ENCODE data around the gene ACOT13. TPM values are rescaled to one million over a fixed set of nuclear protein-coding genes. Genes with fewer than 3 reads are reported as not detected.
"Not testable (repeated sequence)": the region's sequence is repeated elsewhere in the genome, so short reads cannot be mapped to it uniquely, and the experiment has no call there.

The ACOT13 gene
- total RNA-seq, 1 experiment from 2014 or later: 15.7 TPM

- H2AFZ ChIP-seq (ENCODE audit: low read length): no peak overlapping the region
- DNase-seq: no peak
- H3K79me2 ChIP-seq (ENCODE audit: low read length): 0 out of 2 replicates have a peak, but pooled peaks cover 2% of the 10 kb centered on the region
- H3K9ac ChIP-seq (ENCODE audit: low read length): no peak overlapping the region
- no peaks in the 10 kb centered on the region for H3K9me2 ChIP-seq (replicated peaks; ENCODE audit: insufficient read depth, low read length)
- no peaks in the 10 kb centered on the region for H3K9me3 ChIP-seq (ENCODE audit: low read length)
- no peak overlapping the region for H3K4me2 ChIP-seq (ENCODE audit: low read depth, low read length, poor library complexity, severe bottlenecking)
- H3K27ac ChIP-seq (ENCODE audit: low read length): no peak overlapping the region
- peaks cover 5% of the 10 kb centered on the region for H3K4me1 ChIP-seq (ENCODE audit: low read length)
- H3K4me3 ChIP-seq (ENCODE audit: low read length): no peak overlapping the region
- H3K36me3 ChIP-seq (ENCODE audit: insufficient read depth, low read length): peaks cover 20% of the 10 kb centered on the region; the same call in 1 of the 2 replicates
- H4K20me1 ChIP-seq (ENCODE audit: insufficient read depth, low read depth, low read length): no peaks in the 10 kb centered on the region
- no peaks in the 10 kb centered on the region for H3K27me3 ChIP-seq (ENCODE audit: low read length)
Observed at GRCh38 chr6:24699521-24700359, 32.9 kb downstream of the ACOT13 start.

GRCh38 chr6:24702720-24703282 lies 35.9 kb downstream of the ACOT13 start:
- no peak overlapping the region for H3K27ac ChIP-seq (ENCODE audit: low read length)

DNA sequence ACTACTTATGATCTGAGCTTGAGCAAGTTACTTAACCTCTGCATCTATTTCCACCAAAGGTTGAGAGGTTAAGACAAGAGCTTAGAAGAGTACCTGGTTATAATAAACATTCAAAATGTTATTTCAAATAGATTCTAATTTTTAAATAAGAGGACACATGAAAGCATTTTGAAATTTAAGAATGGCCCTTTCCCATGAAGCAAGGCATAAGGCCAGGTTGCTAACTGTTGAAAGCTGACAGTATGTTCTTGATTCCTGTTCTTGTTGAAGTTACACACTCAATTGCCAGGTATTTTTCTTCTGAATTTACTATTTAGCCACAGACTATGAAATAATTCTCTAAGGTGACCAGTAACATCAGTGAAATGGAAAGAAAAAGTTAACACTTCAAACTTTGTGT lies 37.6 kb downstream of the ACOT13 start:
- Histone ChIP-seq H3K27me3 (ENCODE audit: low read length) (no peaks in the 10 kb centered on the region), H3K9ac (ENCODE audit: low read length) (no peak overlapping the region), H3K4me2 (ENCODE audit: low read depth, low read length, poor library complexity, severe bottlenecking) (no peak overlapping the region), H3K9me3 (ENCODE audit: low read length) (no peaks in the 10 kb centered on the region), H3K36me3 (ENCODE audit: insufficient read depth, low read length) (peaks cover 65% of the 10 kb centered on the region), H3K27ac (ENCODE audit: low read length) (no peak overlapping the region; the same call in 1 of the 2 replicates), H2AFZ (ENCODE audit: low read length) (no peak overlapping the region), H3K4me1 (ENCODE audit: low read length) (0 out of 2 replicates have a peak, but pooled peaks cover 5% of the 10 kb centered on the region), H3K4me3 (ENCODE audit: low read length) (no peak overlapping the region), H4K20me1 (ENCODE audit: insufficient read depth, low read depth, low read length) (no peaks in the 10 kb centered on the region), H3K79me2 (ENCODE audit: low read length) (0 out of 2 replicates have a peak, but pooled peaks cover 10% of the 10 kb centered on the region), H3K9me2 (replicated peaks; ENCODE audit: insufficient read depth, low read length) (no peaks in the 10 kb centered on the region)
- no peak for DNase-seq

More at GRCh38 chr6:24702720-24703282, 35.9 kb downstream of the ACOT13 start:
- H3K4me3 ChIP-seq (ENCODE audit: low read length): no peak overlapping the region
- no peaks in the 10 kb centered on the region for H3K9me3 ChIP-seq (ENCODE audit: low read length)
- H2AFZ ChIP-seq (ENCODE audit: low read length): no peak overlapping the region
- H3K9me2 ChIP-seq (replicated peaks; ENCODE audit: insufficient read depth, low read length): no peaks in the 10 kb centered on the region
- H3K36me3 ChIP-seq (ENCODE audit: insufficient read depth, low read length): peaks cover 48% of the 10 kb centered on the region
- no peaks in the 10 kb centered on the region for H3K27me3 ChIP-seq (ENCODE audit: low read length)
- no peak overlapping the region for H3K9ac ChIP-seq (ENCODE audit: low read length)
- 0 out of 2 replicates have a peak, but pooled peaks cover 5% of the 10 kb centered on the region for H3K4me1 ChIP-seq (ENCODE audit: low read length)
- no peaks in the 10 kb centered on the region for H4K20me1 ChIP-seq (ENCODE audit: insufficient read depth, low read depth, low read length)
- H3K79me2 ChIP-seq (ENCODE audit: low read length): 0 out of 2 replicates have a peak, but pooled peaks cover 5% of the 10 kb centered on the region
- no peak overlapping the region for H3K4me2 ChIP-seq (ENCODE audit: low read depth, low read length, poor library complexity, severe bottlenecking)
- no peak for DNase-seq

DNA sequence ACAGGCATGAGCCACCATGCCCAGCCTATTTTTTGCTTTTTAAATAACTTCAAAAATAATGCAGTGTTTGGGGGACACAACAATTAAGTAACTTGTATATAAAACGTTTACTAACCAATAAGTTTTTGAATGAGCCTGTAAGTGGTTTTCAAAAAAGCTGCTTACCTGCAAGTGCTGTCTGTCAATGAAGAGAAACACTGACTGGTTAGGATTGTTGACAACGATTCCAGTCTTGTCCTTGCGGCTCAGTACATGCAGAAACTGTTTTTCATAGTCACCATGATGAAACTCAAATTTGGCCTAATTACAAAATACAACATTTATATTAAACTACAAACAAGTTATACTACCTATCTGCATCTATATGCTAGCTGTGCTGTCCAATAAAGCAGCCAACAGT lies 41.7 kb downstream of the ACOT13 start:
- H3K27me3 ChIP-seq (ENCODE audit: low read length): no peaks in the 10 kb centered on the region
- no peak for DNase-seq
- H3K9me2 ChIP-seq (replicated peaks; ENCODE audit: insufficient read depth, low read length): no peaks in the 10 kb centered on the region
- no peak overlapping the region for H3K27ac ChIP-seq (ENCODE audit: low read length)
- no peak overlapping the region for H3K9ac ChIP-seq (ENCODE audit: low read length)
- H3K4me3 ChIP-seq (ENCODE audit: low read length): no peak overlapping the region
- peaks cover 38% of the 10 kb centered on the region for H3K79me2 ChIP-seq (ENCODE audit: low read length)
- H3K9me3 ChIP-seq (ENCODE audit: low read length): no peaks in the 10 kb centered on the region
- H2AFZ ChIP-seq (ENCODE audit: low read length): no peak overlapping the region
- H3K36me3 ChIP-seq (ENCODE audit: insufficient read depth, low read length): peaks cover 93% of the 10 kb centered on the region
- H3K4me1 ChIP-seq (ENCODE audit: low read length): peaks cover 5% of the 10 kb centered on the region; the same call in 1 of the 2 replicates
- no peak overlapping the region for H3K4me2 ChIP-seq (ENCODE audit: low read depth, low read length, poor library complexity, severe bottlenecking)
- no peaks in the 10 kb centered on the region; the same call in 1 of the 2 replicates for H4K20me1 ChIP-seq (ENCODE audit: insufficient read depth, low read depth, low read length)

GRCh38 chr6:24709014-24709711 lies 42.3 kb downstream of the ACOT13 start:
- Histone ChIP-seq H2AFZ (ENCODE audit: low read length) (no peak overlapping the region), H3K9me2 (replicated peaks; ENCODE audit: insufficient read depth, low read length) (no peaks in the 10 kb centered on the region), H3K4me1 (ENCODE audit: low read length) (peaks cover under 1% of the 10 kb centered on the region; the same call in 1 of the 2 replicates), H3K79me2 (ENCODE audit: low read length) (peaks cover 44% of the 10 kb centered on the region), H3K4me2 (ENCODE audit: low read depth, low read length, poor library complexity, severe bottlenecking) (no peak overlapping the region), H3K36me3 (ENCODE audit: insufficient read depth, low read length) (peaks cover 92% of the 10 kb centered on the region), H3K27ac (ENCODE audit: low read length) (no peak overlapping the region), H3K4me3 (ENCODE audit: low read length) (no peak overlapping the region), H3K9me3 (ENCODE audit: low read length) (no peaks in the 10 kb centered on the region), H4K20me1 (ENCODE audit: insufficient read depth, low read depth, low read length) (peaks cover 4% of the 10 kb centered on the region; the same call in 1 of the 2 replicates), H3K27me3 (ENCODE audit: low read length) (no peaks in the 10 kb centered on the region), H3K9ac (ENCODE audit: low read length) (no peak overlapping the region)
- DNase-seq: no peak

DNA sequence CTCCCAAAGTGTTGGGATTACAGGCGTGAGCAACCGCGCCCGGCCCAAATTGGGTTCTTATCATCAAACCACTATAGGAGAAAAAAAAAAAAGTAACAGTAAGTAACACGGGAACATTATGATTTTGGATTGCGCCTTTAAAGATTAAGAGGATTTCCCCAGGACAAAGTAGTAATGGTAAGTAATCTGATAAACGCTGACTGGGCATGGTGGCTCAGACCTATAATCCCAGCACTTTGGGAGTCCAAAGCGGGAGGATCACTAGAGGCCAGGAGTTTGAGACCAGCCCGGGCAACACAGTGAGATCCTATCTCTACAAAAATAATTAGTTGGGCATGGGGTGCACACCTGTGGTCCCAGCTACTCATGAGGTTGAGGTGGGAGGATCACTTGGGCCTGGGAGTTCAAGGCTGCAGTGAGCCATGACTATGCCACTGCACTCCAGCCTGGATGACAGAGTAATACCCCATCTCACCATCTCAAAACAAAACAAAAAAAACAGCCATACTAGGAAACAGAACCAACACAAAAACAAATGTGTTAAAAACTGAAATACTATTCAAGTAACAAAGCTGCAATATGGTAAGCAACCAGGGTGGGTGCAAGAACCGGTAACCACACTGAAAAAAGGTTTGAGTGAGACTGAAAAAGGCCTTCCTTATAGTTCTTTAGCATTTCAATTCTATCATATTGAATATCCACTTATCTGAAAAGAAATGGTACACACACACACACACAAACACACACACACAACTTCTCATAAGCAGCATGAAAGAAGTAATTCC lies 43.8 kb downstream of the ACOT13 start:
- no peak for DNase-seq
- Histone ChIP-seq H3K27me3 (ENCODE audit: low read length) (no peaks in the 10 kb centered on the region), H3K4me2 (ENCODE audit: low read depth, low read length, poor library complexity, severe bottlenecking) (no peak overlapping the region), H4K20me1 (ENCODE audit: insufficient read depth, low read depth, low read length) (peaks cover 7% of the 10 kb centered on the region; the same call in 1 of the 2 replicates), H3K36me3 (ENCODE audit: insufficient read depth, low read length) (peaks cover 93% of the 10 kb centered on the region), H3K4me3 (ENCODE audit: low read length) (no peak overlapping the region), H3K4me1 (ENCODE audit: low read length) (peaks cover under 1% of the 10 kb centered on the region; the same call in 1 of the 2 replicates), H3K9ac (ENCODE audit: low read length) (no peak overlapping the region), H3K9me2 (replicated peaks; ENCODE audit: insufficient read depth, low read length) (no peaks in the 10 kb centered on the region), H3K9me3 (ENCODE audit: low read length) (no peaks in the 10 kb centered on the region), H2AFZ (ENCODE audit: low read length) (no peak overlapping the region), H3K79me2 (ENCODE audit: low read length) (peaks cover 55% of the 10 kb centered on the region), H3K27ac (ENCODE audit: low read length) (no peak overlapping the region)

DNA sequence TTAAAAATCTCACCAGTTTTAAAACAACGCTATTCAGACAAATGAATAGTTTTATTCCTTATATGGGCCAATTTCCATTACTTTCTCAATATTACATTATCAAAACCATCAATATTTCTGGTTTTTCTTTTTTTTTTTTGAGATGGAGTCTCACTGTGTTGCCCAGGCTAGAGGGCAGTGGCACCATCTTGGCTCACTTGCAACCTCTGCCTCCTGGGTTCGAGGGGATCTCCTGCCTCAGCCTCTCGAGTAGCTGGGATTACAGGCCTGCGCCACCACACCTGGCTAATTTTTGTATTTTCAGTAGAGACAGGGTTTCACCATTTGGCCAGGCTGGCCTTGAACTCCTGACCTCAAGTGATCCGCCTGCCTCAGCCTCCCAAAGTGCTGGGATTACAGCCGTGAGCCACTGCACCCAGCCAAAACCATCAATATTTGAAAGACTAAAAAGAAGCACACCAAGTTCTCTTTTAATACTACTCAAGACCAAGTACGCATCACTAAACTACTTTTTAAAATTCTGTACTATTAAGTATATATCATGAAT lies 49.8 kb downstream of the ACOT13 start:
- peaks cover 43% of the 10 kb centered on the region for H4K20me1 ChIP-seq (ENCODE audit: insufficient read depth, low read depth, low read length)
- peak overlapping the region; percentile 97 for H3K4me2 ChIP-seq (ENCODE audit: low read depth, low read length, poor library complexity, severe bottlenecking)
- not testable (repeated sequence) for H3K9ac ChIP-seq (ENCODE audit: low read length); H3K27me3 ChIP-seq (ENCODE audit: low read length); H3K9me2 ChIP-seq (replicated peaks; ENCODE audit: insufficient read depth, low read length); H3K9me3 ChIP-seq (ENCODE audit: low read length); DNase-seq; H2AFZ ChIP-seq (ENCODE audit: low read length); H3K4me3 ChIP-seq (ENCODE audit: low read length); H3K27ac ChIP-seq (ENCODE audit: low read length)
- H3K36me3 ChIP-seq (ENCODE audit: insufficient read depth, low read length): peaks cover 72% of the 10 kb centered on the region
- H3K79me2 ChIP-seq (ENCODE audit: low read length): peaks cover 85% of the 10 kb centered on the region
- peaks cover 39% of the 10 kb centered on the region for H3K4me1 ChIP-seq (ENCODE audit: low read length)

Data from Karpas-422 (cell line).